ENCODE results near the gene SLC6A16.
"Not testable (repeated sequence)": the region's sequence is repeated elsewhere in the genome, so short reads cannot be mapped to it uniquely, and the experiment has no call there.

SLC6A16 gene

DNA sequence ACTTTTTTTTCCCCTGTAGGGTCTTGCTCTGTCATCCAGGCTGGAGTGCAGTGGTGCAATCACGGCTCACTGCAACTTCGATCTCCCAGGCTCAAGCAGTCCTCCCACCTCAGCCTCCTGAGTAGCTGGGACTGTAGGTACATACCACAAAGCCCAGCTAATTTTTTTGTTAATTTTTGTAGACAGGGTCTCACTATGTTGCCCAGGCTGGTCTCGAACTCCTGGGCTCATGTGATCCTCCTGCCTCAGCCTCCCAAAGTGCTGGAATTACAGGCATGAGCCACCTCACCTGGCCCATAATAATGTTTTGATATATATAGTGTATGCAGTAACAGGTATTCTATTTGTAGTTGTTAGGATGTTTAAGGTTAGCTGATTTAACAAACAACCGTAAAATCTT lies 6.2 kb upstream of the SLC6A16 start:
- DNase-seq (ENCODE audit: low read depth in 3 of 3, low spot score in 1 of 3), result not testable (repeated sequence)

DNA sequence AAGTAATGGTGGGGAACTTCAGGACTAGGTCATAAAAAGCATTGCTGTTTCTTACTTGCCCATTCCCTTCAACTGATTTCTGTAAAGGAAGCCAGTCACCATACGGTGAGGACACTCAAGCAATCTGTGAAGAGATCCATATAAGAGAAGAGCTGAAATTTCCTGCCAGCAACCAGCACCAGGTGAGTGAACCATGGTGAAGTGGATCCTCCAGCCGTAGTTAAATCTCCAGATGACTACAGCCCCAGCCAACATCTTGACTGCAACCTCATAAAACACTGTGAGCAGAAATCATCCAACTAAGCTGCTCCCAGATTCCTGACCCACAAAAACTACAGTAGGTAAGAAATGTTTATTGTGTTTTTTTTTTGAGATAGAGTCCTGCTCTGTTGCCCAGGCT lies 3.8 kb upstream of the SLC6A16 start:
- DNase-seq (ENCODE audit: low read depth in 3 of 3, low spot score in 1 of 3), result no peak

DNA sequence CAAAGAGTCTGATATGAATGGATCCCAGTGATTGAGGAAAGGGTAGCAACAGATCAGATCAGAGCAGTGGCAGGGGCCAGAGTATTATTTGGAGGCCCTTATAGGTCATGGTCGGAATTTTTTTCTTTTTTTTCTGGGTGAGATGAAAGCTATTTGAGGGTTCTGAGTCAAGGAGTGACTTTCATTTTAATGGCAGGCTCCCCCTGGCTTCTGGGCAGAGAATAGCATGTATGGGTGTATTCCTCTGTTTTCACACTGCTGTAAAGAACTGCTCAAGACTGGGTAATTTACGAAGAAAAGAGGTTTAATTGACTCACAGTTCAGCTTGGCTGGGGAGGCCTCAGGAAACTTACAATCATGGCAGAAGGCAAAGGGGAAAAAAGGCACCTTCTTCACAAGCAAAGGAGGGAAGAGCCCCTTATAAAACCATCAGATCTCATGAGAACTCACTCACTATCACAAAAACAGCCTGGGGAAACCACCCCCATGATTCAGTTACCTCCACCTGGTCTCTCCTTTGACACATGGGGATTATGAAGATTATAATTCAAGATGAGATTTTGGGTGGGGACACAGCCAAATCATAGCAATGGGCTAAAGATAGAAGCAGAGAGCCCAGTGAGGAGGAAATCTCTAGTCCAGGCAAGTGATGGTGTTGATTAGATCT lies 3.0 kb upstream of the SLC6A16 start:
- peak in 1 of 3 donors; percentile 23 for DNase-seq (ENCODE audit: low read depth in 3 of 3, low spot score in 1 of 3)

DNA sequence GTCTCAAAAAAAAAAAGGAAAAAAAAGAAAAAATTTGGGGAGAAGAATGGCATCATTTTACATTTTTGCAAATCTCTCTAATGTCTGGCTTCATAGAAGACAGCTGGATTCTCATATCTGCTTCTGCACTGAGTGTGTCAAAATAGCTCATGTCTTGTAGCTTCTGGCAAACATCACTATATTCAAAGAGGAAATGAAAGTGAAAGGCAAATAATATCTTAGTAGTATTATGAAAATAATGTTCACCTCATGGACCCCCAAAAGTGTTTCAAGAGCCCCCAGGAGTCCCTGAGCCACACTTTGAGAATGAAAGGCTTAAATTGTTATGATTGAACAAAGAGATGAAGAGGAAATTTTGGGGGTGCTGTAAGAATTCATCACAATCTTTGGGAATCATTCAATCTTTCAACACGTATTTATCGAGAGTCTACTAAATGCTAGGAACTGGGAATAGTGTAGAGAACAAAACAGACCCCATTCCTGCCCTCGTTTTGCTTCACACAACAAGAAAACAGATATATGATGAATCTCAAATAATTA lies 1.2 kb upstream of the SLC6A16 start:
- DNase-seq (ENCODE audit: low read depth in 3 of 3, low spot score in 1 of 3), result no peak

DNA sequence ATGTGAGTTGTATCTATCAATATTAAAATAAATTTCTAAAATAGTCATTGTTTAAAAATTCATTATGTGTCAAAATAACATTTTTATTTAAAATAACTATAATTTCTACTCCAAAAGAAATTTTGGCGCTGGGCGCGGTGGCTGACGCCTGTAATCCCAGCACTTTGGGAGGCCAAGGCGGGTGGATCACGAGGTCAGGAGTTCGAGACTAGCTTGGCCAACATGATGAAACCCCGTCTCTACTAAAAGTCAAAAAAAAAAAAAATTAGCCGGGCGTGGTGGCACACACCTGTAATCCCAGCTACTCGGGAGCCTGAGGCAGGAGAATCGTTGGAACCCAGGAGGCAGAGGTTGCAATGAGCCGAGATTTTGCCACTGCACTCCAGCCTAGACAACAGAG lies 765 bp upstream of the SLC6A16 start:
- DNase-seq (ENCODE audit: low read depth in 3 of 3, low spot score in 1 of 3), result not testable (repeated sequence)

DNA sequence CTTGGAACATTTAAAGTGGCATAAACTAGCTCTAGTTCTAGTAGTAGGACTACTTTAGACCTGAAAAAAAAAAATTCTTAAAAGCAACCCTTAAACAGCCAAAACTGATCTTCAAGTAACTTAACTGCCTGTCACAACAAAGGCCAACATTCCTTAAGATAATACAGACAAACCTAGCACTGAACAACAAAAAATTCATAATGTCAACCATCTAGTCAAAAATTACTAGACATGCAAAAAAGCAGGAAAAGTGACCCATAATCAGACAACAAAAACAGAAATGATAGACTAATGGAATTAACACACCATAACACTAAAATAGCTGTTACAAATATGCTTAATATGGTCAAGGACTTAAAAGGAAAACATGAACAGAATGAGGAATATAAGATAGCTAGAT lies 6.7 kb downstream of the SLC6A16 start:
- DNase-seq (ENCODE audit: low read depth in 3 of 3, low spot score in 1 of 3), result no peak

DNA sequence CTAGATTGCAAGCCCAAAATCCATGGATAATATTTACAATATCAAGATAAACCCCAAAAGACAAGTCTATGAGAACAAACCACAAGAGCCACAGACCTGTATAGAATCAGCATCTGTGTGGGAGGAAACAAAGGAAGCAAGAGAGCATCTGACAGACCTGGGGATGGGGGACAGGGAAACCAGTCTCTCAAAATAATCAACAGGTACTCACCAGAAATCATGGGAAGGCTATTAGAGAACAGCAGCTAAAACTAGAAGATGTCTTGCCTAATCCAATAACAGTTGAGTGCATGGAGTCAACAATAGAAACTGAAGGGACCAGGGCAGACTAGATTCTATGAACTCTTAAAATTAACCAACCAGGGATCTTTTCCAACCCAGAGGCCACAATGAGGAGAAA lies 8.7 kb downstream of the SLC6A16 start:
- no peak for DNase-seq (ENCODE audit: low read depth in 3 of 3, low spot score in 1 of 3)

DNA sequence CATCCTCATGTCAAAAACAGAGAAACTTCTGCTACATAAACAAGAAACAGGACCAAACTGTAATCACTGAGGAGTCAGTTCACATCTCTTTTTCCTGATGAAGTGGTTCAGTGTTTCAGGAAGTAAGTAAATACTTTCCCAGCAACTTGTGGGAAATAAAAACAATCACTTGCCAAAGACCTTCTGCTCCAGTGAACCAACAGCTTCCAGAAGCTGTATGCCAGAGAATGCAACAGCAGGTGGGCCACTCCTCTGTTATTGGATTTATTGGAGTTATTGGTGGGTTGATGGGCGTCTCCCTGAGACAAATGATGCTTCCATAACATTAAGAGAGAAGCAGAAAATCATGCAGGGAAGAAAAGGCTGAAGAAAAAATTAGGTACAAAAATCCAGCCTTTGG lies 9.9 kb downstream of the SLC6A16 start:
- DNase-seq (ENCODE audit: low read depth in 3 of 3, low spot score in 1 of 3), result no peak

DNA sequence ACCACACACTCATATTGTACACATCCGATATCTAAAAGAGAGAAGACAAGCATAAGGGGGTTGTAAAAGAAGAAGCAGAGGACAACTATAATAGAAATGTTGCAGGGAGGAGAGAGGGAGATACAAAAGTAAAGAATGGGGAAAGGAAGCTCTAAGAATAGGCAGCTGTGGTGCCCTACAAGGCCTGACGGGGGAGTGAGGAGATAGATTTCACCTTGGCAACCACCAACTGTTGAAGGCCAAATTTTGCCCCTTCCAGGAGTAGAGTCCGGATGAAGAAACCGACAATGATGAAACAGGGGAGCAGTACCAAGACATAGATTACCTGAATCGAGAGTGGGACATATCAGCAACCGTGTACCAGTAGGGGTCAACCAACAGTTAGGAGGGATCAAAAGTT lies 15.9 kb downstream of the SLC6A16 start:
- DNase-seq (ENCODE audit: low read depth in 3 of 3, low spot score in 1 of 3), result no peak

DNA sequence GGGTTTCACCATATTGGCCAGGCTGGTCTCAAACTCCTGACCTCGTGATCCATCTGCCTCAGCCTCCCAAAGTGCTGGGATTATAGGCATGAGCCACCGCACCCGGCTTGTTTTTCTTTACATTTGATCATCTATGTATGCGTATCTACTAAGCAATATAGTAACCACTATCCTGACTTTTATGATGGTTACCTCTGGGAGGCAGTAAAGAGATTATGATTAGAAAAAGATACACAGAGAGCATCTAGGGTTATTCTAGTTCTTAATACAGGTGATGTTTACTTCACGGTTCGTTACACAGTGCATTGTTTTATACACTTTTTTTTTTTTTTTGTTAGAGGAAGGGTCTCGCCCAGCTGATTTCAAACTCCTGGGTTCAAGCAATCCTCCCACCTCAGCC lies 18.3 kb downstream of the SLC6A16 start:
- not testable (repeated sequence) for DNase-seq (ENCODE audit: low read depth in 3 of 3, low spot score in 1 of 3)

DNA sequence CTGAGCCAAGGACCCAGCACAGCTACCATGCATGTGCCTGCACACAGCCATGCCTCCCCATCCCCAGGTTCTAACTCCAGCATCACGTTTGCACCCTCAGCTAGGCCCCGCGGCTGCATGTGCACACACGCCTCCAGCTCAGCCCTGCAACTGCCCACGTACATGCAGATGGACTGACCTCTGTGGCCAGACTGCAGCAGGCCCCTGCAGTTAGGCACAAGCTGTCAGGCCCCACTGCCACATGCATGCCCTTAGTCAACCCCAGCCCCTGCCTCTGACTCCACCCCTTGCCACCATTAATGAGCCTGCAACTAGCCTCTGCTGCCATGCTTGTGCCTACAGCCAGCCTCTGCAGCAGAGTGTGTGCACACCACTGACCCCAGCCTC lies 23.1 kb downstream of the SLC6A16 start:
- DNase-seq (ENCODE audit: low read depth in 3 of 3, low spot score in 1 of 3), result no peak

DNA sequence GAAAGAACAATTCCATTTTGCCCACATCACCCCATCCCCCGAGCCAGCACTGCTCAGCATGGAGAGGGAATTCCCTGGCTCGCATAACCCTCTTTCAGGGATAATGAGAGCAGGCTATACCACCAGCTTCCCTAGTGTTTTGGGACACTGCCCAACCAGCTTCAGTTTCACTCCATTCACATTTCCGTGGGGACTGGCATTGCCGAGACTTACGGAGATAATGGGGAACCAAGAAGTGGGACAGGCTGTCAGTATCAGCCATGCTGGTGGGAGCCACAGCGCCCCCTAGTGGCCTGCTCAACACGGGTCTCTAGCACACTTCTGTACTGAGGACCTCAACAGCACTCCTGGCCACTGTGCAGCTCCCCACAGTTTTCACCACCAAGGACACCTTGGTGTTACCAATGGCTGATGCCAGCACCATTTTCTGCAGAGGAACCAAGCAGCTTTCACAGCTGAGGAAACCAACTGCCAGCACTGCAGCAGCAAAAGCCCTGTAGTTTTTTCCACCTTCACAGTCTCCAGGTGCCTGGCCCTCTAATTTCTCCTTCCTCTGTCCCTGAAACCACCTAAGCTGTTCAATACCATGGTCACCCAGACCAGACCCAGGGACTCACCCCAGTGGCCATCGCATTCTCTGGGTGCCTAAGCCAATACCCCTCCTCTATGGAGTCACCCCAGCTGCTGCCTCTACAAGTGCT lies 23.7 kb downstream of the SLC6A16 start:
- peak; percentile 46 to 79 (median 54) for DNase-seq (ENCODE audit: low read depth in 3 of 3, low spot score in 1 of 3)

DNA sequence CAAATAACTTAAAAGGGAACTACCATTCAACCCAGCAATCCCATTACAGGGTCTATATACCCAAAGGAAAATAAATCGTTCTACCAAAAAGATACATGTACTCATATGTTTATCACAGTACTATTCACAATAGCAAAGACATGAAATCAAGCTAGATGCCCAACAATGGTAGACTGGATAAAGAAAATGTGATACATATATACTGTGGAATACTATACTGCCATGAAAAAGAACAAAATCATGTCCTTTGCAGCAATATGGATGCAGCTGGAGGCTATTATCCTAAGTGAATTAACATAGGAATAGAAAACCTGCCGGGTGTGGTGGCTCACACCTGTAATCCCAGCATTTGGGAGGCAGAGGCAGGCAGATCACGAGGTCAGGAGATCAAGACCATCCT lies 26.3 kb downstream of the SLC6A16 start:
- DNase-seq (ENCODE audit: low read depth in 3 of 3, low spot score in 1 of 3), result not testable (repeated sequence)

DNA sequence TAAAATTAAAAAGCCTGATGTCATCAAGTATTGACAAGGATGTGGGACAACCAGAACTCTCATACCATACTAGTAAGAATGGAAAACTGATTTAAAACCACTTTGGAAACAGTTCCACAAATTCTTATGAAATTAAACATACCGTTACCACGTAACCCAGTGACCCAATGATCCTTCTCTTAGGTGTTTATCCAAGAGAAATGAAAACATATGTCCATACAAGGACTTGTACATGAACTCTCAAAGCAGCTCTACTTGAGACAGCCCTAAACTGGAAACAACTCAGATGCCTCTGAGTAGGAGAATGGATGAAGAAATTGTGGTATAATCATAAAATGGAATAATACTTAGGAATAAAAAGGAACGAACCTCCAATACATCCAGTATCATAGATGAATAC lies 27.6 kb downstream of the SLC6A16 start:
- no peak for DNase-seq (ENCODE audit: low read depth in 3 of 3, low spot score in 1 of 3)

DNA sequence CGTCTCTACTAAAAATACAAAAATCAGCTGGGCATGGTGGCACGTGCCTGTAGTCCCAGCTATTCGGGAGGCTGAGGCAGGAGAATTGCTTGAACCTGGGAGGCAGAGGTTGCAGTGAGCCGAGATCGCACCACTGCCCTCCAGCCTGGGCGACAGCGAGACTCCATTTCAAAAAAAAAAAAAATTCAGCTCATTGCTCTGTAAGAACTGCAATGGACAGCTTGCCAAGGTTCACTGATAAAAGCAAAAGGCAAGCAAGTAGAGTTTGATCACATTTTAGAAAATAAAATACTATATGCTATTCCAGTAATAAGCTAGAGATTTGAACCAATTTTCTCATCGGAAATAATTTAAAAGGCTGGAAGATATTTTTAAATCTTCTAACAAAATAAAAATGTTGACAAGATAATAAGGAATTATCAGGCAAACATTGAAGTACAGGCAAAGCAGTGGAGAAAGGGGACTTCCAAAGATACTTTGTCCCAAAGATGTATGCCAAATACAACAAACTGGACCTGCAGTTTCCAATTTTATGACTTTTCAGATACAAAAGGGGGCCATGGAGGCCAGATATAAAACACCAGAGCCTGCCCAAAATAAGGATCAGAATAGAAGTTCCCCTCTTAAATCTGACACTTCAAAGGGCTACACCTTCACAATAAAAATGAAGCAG lies 29.6 kb downstream of the SLC6A16 start:
- DNase-seq (ENCODE audit: low read depth in 3 of 3, low spot score in 1 of 3), result no peak

DNA sequence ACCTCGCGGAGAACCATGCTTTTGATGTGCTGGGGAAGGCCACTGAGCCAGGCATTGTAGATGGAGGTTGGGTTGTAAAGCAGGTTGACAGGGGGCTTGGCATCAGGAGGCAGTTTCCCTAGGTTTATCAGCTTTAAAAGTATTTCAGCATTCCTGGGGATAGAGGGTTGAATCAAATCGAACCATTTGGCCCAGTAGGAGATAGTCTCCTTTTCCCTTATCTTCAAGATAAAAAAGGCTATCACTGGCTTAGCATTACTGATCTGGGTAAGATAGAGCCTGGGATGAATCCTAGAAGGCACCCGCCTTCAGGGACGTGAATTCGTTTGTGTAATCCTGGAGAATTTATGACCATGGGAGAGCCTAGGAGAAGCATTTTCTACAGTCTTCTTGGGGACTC lies 30.6 kb downstream of the SLC6A16 start:
- no peak for DNase-seq (ENCODE audit: low read depth in 3 of 3, low spot score in 1 of 3)

DNA sequence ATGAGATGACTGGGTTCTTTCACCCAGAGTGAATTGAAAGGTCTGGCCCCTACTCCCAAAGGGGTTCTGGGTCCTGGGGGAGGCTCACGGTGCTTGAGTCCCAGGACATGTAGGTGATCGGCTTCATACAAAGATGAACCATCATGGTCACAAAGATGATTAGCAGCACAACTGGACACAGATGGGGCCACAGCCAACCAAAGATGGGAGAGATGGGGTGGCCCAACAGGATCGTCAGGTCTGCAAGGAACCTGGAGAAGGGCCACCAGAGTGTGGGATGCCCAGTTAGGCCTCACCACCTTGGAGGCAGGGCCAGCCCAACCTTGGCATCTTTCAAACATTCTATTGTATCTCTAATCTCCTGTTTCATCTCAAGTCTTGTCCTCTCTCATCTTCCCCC lies 34.5 kb downstream of the SLC6A16 start:
- no peak for DNase-seq (ENCODE audit: low read depth in 3 of 3, low spot score in 1 of 3)

DNA sequence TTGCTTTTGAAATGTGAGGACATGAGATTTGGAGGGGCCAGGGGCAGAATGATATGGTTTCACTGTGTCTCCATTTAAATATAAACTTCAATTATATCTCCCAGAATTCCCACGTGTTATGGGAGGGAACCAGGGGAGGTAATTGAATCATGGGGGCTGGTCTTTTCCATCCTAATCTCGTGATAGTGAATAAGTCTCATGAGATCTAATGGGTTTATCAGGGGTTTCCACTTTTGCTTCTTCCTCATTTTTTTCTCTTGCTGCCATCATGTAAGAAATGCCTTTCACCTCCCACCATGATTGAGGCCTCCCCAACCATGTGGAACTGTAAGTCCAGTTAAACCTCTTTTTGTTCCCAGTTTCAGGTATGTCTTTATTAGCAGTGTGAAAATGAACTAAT lies 35.7 kb downstream of the SLC6A16 start:
- not testable (repeated sequence) for DNase-seq (ENCODE audit: low read depth in 3 of 3, low spot score in 1 of 3)

DNA sequence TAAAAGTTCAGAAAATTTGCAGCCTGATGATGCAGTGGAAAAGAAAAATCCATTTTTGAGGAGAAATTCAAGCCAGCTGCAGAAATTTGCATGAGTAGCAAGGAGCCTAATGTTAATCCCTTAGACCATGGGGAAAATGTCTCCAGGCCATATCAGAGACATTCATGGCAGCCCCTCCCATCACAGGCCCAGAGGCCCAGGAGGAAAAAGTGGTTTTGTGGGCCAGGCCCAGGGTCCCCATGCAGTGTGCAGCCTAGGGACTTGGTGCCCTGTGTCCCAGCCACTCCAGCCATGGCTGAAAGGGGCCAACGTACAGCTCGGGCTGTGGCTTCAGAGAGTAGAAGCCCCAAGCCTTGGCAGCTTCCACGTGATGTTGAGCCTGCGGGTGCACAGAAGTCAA lies 36.8 kb downstream of the SLC6A16 start:
- not testable (repeated sequence) for DNase-seq (ENCODE audit: low read depth in 3 of 3, low spot score in 1 of 3)

DNA sequence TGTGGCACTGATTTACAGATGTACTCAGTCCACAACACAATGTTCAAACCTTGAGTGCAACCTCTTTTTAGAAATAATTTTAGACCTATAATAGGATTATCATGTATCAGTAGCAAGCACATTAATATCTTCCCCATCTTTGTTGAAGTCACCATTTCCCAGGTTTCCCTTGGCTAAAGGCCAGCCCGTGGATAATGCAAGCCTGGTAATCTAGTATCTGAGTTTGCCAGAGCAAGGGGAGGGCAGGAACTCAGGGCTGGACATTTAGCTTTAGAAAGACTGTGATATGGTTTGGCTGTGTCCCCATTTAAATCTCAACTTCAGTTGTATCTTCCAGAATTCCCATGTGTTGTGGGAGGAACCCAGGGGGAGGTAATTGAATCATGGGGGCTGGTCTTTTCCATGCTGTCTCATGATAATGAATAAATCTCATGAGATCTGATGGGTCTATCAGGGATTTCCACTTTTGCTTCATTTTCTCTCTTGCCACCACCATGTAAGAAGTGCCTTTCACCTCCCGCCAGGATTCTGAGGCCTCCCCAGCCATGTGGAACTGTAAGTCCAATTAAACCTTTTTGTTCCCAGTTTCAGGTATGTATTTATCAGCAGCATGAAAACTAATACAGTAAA lies 37.7 kb downstream of the SLC6A16 start:
- DNase-seq (ENCODE audit: low read depth in 3 of 3, low spot score in 1 of 3), result no peak

DNA sequence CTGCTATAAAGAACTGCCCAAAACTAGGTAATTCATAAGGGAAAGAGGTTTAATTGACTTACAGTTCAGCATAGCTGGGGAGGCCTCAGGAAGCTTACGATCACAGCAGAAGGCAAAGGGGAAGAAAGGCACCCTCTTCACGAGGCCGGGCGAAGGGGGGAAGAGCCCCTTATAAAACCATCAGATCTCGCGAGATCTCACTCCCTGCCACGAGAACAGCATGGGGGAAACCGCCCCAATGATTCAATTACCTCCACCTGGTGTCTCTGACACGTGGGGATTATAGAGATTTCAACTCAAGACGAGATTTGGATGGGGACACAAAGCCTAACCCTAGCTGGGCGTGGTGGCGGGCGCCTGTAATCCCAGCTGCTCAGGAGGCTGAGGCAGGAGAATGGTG lies 42.8 kb downstream of the SLC6A16 start:
- no peak for DNase-seq (ENCODE audit: low read depth in 3 of 3, low spot score in 1 of 3)

DNA sequence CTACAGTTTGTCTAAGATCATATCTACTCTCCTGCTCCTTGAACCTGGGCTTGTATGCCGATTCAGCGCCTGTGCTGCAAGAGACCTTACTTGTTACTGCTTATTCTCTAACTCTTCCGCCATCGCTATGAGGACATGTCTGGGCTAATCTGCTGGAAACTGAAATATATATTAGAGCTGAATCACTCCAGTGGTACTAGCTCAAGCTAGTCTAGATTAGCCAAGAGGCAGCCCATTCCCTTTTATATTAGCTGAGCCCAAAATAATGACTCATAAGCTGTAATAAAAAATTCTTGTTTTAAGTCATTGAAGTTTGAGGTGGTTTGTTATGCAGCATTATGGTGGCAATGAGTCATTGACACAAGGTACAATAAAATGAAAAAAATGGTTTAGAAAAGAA lies 52.8 kb downstream of the SLC6A16 start:
- DNase-seq (ENCODE audit: low read depth in 3 of 3, low spot score in 1 of 3), result no peak

Data from stimulated activated CD4-positive, alpha-beta T cell treated with anti-CD3 and anti-CD28 coated beads, TNF-alpha, amount 100 ng/mL, for 1 hour (primary cell).